ENCODE results near the gene ZYX.

GRCh38 chr7:143410521-143411004 is 29.4 kb downstream of the ZYX start:
- TF ChIP-seq ZNF138 (CRISPR knock-in tag; conservative IDR thresholded peaks at IDR 0.05) (no peak), SP1 (CRISPR knock-in tag; conservative IDR thresholded peaks at IDR 0.05) (peak; percentile 41; the same call in 1 of the 2 replicates), TEAD1 (CRISPR knock-in tag; IDR thresholded peaks at IDR 0.05) (peak; percentile 70; the same call in 1 of the 2 replicates), CTCF (IDR thresholded peaks at IDR 0.05) (no peak), NR1H2 (CRISPR knock-in tag; IDR thresholded peaks at IDR 0.05) (no peak), CREB1 (CRISPR knock-in tag; IDR thresholded peaks at IDR 0.05) (no peak), ATF1 (CRISPR knock-in tag; IDR thresholded peaks at IDR 0.05) (no peak), JUN (CRISPR knock-in tag; IDR thresholded peaks at IDR 0.05) (no peak), TEAD4 (CRISPR knock-in tag; IDR thresholded peaks at IDR 0.05) (no peak), RORB (CRISPR knock-in tag; IDR thresholded peaks at IDR 0.05) (no peak)

All from WTC11 (cell line).